LHCN-M2 (cell line): ENCODE data around the gene SRBD1. TPM values are rescaled to one million over a fixed set of nuclear protein-coding genes. Genes with fewer than 3 reads are reported as not detected.

ENCODE experiments used
- DNase-seq: peaks from one replicate; pipeline ENCODE4 v3.0.0-alpha.2; 2012; ENCODE audit warnings: low read depth
- total RNA-seq: library from RNA; depleted of rRNA; stranded (reverse); fragments of >200 nt; gene quantifications from 2 replicates; pipeline ENCODE4 v1.2.3, GENCODE V29; 2014

Gene SRBD1
- total RNA-seq, 1 experiment from 2014 or later = 22.7 TPM

GRCh38 chr2:45470531-45470930 is 140.5 kb downstream of the SRBD1 start:
- DNase-seq = peak; percentile 20

- DNase-seq = no peak
These were observed 141.6 kb downstream of the SRBD1 start for GRCh38 chr2:45469314-45470099.

DNA sequence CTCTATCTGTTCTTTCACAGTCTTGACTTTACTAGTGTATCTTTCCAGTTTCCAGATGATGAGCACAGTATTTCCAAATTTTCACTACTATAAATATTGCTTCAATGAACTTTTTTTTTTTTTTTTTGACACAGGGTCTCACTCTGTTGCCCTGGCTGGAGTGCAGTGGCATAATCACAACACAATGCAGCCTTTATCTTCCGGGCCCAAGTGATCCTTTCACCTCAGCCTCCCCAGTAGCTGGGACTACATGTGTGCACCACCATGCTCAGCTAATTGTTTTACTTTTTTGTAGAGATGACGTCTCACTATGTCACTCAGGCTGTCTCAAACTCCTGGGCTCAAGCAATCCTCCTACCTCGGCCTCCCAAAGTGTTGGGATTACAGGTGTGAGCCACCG is 142.8 kb downstream of the SRBD1 start:
- no peak for DNase-seq

GRCh38 chr2:45466053-45466452 is 145.0 kb downstream of the SRBD1 start:
- DNase-seq = no peak

DNA sequence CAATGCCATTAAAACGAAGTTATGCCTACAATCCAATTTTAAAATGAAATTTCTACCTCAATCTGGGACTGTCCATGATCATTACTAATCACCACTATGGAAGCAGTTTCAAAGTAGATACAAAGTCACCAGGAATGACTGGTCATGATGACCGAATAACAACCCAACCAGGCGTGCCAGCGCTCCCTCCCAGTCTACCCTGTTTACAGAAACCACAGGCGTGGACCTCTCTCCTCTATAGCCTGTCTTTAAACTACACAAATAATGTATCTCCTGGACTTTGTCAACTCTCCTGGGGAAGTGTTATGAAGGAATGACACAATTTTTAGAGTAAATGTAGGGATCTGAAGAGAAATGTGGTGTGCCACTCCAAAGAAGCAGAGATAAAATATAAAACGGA is 150.2 kb downstream of the SRBD1 start:
- no peak for DNase-seq

DNA sequence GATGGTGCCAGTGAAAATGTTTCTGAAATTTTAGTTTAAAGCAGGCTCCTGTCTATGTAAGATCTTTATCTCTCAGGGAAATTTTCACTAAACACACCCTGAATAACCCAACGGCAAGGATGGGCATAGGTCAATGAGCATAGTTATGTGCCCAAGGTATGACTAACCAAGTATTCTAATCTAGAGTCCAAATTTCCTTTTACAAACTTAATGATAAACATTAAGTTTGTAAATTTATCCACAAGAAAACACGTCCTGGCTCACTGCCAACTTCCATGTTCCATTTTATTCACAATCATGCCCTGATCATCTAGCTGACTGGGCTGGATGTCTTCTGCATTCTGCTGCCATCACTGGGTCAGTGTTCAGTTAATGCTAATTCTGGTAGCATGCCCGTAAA is 151.2 kb downstream of the SRBD1 start:
- no peak for DNase-seq

DNA sequence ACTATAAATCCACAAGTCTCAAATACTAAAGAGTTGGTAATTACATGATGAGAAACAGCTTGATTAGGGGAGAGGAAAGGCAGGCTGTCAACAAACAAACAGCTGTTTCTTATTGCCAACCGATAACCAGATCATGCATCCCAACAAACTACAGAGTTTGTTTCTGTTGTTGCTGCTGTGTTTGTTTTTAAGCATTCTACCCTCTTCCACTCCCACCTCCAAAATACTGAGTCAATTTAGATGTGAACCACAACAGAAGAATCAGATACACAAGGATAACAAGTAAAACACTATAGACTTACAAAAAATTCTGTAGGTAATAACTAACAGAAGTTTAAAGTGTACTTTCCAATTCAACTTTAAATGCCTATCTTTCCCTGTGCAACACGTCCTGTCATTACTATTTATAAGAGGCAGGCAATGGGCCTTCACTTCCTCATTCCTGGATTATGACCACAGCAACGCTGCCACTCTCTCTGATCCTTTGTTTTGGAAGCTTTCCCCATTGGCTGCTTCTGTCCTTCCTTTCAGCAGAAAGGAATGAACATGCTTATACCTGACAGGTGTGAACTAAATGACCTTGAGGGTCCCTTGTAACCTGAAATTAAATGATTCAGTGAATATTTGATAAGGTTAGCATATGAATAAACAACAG is 152.0 kb downstream of the SRBD1 start:
- peak; percentile 74 for DNase-seq

DNA sequence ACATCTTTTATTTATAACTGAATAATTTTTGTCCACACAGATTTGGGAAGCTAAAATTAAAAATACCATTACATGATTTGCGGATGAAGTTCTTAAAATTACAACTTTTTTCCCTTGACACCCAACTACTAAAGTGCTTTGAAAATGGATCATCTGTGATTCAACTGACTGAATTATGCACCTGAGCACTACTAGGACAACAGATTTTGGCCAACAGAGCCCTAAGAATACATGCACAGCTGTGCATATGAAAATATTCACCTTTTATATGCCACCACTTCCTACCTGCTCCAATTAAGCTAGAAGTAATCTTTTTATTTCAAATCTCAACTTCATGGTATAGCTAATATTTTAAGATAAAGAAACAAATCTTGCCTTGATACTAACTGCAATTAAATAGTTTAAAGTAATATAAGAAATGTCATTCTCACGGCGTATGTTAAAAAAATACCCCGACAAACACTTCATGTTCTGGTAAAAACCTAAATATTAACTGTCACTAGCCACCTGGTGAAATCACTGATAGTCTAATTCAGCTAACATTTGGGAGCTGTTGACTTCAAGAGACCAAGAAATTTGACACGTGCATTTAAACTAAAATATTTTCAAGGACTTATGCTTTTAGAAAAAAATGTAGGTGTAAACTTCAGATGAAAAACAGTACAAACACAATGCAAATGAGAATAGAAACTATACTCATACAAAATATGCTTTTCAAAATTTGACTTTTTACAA is 153.7 kb downstream of the SRBD1 start:
- no peak for DNase-seq

- no peak for DNase-seq
These were observed 158.2 kb downstream of the SRBD1 start for GRCh38 chr2:45452866-45453265.

DNA sequence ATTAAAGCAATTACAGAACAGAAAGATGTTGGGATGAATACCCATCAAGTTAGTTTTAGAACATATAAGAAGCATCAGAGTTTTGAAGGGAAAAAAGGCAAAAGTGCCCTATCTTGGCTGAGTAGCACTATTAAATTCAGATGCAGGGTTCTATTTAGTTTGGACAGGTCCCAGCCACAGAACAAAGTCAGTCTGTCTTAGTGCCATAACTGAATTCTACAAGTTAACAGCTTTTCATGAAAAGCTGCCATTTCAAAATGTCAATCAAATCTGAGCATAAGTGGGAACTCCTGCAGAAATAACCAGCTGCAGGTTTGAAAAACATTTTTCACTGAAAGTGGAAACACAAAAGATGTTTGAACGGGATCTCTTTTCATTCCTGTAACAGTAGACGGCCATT is 160.4 kb downstream of the SRBD1 start:
- no peak for DNase-seq

DNA sequence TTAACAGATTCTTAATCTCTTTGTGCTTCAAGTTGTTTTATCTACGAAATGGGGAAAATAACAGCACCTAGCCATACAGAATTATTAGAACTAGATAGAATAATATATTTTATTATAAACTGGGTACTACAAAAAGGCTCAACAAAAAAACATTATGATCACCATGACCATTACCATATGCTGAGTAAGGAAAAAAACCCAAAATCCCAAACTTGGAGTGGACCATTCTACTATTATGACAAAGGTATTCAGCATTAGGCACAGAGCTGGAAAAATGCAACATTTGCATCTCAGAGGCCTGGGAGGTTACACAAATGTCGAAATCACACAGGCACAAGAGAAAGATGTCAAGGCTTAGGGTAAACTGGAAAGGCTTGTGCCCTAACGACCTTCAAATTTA is 162.8 kb downstream of the SRBD1 start:
- no peak for DNase-seq

DNA sequence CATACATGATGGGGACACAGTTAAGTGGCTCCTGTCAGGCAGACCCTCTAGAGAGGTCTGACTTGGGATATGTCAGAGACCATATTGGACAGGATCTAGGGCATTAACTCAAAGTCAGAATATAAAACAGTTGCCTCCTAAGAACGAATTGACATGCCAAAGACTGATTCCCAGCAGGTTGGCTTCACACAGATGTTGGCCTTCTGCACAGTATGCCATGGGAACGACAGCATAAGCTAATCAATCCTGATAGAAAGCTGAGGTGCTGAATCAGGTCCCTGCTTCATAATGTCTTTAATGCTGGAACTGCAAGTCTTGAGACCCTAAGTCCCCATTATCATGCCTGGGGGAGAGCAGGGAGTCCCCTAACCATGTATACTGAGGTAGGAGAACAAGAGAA is 165.1 kb downstream of the SRBD1 start:
- no peak for DNase-seq

DNA sequence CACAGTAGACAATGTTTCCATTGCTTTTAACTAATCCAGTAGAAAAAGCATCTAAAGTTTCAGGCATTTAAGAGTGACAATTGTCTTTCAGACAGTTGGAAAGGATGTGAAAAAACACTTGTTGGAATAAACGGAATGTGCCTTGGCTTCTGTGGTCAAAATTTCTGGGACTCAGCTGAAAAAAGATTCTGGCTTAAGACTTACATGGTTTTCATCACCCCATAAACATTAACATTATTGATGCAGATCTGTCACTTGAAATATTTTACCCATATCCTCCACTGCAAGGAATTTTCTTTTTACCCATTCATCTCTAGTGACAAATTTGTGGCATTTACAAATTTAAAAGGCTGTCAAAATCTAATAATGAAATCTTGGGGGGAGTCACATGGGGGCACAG is 166.0 kb downstream of the SRBD1 start:
- DNase-seq = peak; percentile 53

- no peak for DNase-seq
These were observed 168.1 kb downstream of the SRBD1 start for GRCh38 chr2:45443012-45443411.

DNA sequence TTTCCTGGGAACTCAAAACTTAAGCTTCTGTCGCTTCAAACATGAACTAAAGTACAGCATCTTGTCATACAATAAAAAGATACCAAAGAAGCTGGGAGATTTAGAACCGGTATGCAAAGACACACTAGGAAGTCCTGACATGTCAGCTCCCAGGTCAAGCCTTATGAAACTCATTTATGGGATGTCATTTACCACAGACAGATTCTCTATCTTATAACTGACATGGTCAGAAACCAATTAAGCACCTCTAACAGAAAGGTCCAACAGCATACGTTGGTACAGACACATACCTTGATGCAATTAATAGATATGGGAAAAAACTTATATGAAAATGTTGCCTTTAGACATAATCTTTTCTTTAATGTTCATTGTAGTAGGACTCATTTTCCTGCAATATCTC is 169.0 kb downstream of the SRBD1 start:
- no peak for DNase-seq

DNA sequence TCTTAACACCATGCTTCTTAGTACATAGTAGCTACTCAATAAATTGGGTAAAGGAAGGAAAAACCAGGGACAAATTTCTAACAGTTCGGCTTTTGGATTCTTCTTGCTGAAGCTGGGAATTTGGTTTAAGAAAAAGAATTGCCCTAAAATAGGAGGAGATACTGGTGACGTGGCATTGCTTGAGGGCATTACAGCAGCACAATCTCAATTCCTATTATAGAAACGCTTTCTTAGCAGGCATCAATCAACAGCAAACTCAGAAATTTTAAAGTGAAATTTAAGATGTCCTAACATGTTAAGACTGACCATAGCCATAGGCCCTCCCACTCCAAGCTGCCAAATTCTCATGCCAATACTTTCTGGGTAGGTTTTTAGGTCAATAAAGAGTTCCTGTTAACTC is 169.5 kb downstream of the SRBD1 start:
- DNase-seq = no peak

- peak; percentile 43 for DNase-seq
These were observed 171.0 kb downstream of the SRBD1 start for GRCh38 chr2:45439788-45440773.

DNA sequence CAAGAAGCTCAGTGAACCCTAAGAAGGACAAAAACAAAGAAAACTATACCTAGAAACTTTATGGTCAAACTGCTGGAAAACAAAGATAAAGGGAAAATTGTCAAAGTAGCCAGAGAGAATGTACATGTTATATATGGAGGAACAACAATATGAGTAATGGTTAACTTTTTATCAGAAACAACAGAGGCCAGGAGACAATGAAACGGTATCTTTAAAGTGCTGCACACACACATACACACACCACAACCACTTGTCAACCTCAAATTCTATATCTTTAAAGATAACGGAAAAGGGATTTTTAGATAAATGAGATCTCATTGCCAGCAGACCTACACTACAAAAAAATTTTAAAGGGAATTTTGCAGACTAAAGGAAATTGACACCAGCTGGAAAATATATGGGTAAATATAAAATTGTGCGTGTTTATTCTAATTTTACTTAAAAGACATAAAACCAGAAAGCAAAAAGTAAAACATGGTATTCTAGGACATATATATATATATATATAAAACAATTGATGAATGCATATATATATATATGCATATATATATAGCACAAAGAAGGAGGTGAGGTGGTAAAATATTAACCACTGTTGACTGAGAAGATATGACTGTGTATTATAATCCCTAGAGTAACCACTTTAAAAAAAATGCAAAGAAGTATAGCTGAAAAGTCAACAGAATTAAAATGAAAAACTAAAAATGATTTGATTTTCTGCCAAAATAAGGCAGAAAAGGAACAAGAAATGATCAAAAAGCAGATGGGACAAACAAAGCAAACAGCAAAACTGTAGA is 172.0 kb downstream of the SRBD1 start:
- DNase-seq = no peak

- DNase-seq = no peak
These were observed 174.6 kb downstream of the SRBD1 start for GRCh38 chr2:45436456-45436855.

DNA sequence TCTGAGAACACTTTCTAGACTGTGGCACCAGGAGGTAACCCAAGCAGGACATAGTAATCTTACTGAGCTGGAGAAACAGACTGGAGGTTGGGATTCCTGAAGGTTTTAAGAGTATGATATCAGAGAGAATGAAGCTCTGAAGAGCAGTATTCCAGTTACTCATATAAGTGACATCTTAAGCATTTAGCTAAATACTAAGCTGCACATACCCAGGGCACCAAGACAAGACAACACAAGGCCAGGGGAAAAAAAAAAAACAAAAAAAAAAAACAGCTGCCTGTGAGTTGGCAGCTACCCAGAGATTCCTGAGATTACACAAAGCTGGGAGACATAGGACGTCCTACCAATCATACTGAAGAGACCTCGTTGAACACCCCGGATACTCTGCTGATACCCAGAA is 175.8 kb downstream of the SRBD1 start:
- DNase-seq = peak; percentile 96

- no peak for DNase-seq
These were observed 177.7 kb downstream of the SRBD1 start for GRCh38 chr2:45433363-45433762.
